RKO (cell line): ENCODE data around the gene PTH.

Experiments
- DNase-seq: peaks from one replicate; pipeline ENCODE4 v3.0.0-alpha.2; 2016; ENCODE audit warnings: low spot score

The PTH gene

GRCh38 chr11:13495929-13496328, at the start of gene PTH:
Gene PTH, minus strand, starts transcription at chr11:13495997. Its CDS starts 3,142 bp downstream, at chr11:13492855.
- DNase-seq: no peak

DNA sequence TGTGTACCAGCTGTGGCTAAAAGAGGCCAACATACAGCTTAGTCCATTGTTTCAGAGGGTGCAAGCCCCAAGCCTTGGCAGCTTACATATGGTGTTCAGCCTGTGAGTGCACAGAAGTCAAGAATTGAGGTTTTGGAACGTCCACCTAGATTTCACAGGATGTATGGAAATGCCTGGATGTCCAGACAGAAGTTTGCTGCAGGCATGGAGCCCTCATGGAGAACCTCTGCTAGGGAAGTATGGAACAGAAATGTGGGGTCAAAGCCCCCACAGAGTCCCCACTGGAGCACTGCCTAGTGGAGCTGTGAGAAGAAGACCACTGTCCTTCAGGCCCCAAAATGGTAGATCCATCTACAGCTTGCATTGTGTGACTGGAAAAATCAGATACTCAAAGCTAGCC, 42.2 kb upstream of the PTH start:
- no peak for DNase-seq

- peak; percentile 21 for DNase-seq
These were observed 40.0 kb upstream of the PTH start for GRCh38 chr11:13535819-13536218.

GRCh38 chr11:13534358-13534757, 38.6 kb upstream of the PTH start:
- no peak for DNase-seq

GRCh38 chr11:13525257-13525656, 29.5 kb upstream of the PTH start:
- DNase-seq: no peak

- DNase-seq: no peak
These were observed 7.6 kb upstream of the PTH start for GRCh38 chr11:13503393-13503792.

- DNase-seq: no peak
These were observed 6.7 kb upstream of the PTH start for GRCh38 chr11:13502492-13502891.

- no peak for DNase-seq
These were observed 1.7 kb downstream of the PTH start for GRCh38 chr11:13494051-13494450.

DNA sequence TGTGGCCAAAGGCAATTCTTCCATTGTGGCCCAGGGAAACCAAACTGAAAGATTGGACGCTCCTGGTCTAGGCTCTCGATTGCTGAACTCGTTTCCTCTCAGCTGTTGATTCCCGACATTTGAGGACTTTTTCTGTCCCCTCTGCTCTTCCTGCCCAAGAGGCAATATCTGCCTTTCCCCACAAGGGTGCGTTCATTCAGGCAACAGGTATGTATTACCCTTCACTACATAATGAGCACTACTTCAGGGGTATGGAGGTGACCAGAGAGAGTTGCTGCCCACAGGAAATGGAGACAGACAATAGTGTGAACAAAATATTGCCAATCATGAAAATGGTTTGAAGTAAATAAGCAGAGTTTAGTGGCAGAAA, 8.2 kb downstream of the PTH start:
- peak; percentile 26 for DNase-seq

GRCh38 chr11:13486926-13487660, 8.7 kb downstream of the PTH start:
- DNase-seq: no peak

DNA sequence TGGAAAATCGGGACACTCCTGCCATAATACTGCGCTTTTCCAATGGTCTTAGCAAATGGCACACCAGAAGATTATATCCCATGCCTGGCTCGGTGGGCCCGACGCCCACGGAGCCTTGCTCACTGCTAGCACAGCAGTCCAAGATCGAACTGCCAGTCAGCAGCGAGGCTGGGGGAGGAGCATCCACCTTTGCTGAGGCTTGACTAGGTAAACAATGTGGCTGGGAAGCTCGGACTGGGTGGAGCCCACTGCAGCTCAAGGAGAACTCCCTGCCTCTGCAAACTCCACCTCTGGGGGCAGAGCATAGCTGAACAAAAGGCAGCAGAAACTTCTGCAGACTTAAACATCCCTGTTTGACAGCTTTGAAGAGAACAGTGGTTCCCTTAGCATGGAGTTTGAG, 15.6 kb downstream of the PTH start:
- no peak for DNase-seq

GRCh38 chr11:13479688-13480087, 16.1 kb downstream of the PTH start:
- no peak for DNase-seq

DNA sequence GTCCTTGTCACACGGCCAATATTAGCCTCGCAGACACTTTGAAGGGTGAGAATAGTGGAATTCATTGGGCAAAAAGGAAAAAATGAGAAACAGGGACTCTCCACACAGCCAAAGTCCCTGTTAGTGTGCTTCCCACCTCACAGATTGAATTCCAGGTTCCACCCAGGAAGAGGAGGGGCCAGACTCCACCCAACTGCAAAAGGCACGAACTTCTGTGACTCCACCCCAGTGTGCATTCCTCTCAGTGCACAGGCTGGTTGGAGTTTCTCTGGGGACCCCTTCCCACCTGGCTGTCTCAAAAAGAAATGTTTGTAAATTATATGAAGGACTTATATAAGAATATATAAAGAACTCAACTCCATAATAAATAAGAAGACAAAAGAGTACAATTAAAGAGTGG, 20.7 kb downstream of the PTH start:
- DNase-seq: no peak

- DNase-seq: no peak
These were observed 22.6 kb downstream of the PTH start for GRCh38 chr11:13473013-13473722.

- DNase-seq: no peak
These were observed 27.0 kb downstream of the PTH start for GRCh38 chr11:13468750-13469149.

DNA sequence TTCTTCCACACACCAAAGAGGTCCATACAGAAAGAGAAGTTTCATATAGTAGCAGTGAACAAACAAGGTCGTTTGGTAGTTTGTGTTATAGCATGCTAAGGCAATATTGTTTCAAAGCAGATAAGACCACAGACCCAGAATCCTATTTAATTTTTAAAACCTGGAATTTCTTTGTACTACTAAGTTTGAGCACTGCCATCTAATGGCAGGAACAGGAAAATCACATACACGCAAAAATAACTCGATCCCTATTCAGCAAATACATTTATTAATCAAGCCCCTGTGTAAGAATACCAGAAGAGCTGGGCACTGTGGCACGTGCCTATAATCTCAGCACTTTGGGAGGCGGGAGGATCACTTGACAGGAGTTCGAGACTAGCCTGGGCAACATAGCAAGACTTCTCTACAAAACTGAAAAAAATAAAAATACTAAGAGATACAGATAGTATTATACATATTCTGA, 29.9 kb downstream of the PTH start:
- DNase-seq: peak; percentile 80

- no peak for DNase-seq
These were observed 32.0 kb downstream of the PTH start for GRCh38 chr11:13463779-13464290.

DNA sequence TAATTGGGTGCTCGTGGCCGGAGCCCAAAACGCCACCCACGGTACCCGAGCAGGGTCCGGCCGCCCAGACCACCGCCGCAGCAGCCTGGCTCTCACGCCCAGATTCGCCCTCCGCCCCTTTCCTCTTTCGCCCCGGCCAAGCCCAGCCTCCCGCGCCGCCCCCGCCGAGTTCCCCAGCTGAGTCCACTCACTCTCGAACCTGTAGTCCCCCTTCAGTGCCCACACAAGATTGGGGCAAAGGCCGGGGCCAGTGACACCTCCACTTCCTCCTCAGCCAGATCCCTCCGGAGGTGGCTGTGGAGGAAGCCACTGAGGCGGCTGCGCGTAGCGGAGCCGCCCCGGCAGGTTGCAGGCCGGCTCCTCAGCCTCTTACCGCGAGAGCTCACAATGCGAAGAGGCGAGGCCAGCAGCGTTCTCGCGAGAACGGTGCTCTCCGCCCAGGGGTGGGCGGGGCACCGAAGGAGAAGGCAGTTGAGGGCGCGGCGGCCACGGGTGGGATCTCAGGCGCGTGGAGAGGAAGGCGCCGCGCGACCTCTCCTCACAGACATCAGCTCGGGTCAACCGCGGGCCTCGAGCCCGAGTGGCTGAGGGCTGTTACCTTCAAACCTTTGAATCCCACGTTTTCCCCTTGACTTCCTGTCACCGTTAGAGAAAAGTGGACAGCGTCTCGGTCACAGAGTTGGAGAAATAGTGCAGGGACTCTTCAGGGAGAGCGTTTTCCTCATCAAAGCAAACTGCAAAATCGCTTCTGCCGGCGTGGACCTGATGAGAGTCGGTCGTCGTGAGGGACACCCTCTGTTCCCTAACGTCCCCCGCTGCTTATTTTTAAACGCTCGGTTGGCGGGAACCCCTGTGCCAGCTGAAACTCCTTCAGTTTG, 32.7 kb downstream of the PTH start, which contains the start of gene BTBD10:
TSS of gene BTBD10 (minus strand) at position 322 of the 878 bp plus-strand sequence. CDS start 18,098 bp downstream, outside the sequence.
- peak; percentile 95 for DNase-seq

GRCh38 chr11:13462311-13462900, 33.4 kb downstream of the PTH start:
- DNase-seq: peak; percentile 94

DNA sequence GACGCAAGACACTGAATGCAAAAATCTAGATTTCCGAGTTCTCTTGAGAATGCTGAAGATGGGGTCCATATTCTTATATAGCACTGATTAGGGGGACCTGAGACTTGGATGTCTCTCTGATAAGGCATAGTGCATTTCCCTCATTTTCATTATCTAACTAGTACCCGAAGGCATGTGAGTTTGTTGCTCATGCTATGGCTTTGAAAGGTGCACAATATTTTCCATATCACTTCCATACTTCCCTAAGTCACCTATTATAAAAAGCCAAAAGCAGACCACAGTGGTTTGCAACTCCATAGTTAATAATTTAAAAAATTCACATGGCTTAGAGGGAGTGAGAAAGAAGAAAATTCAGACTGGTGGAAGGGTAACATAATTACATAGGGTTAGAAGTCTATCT, 34.5 kb downstream of the PTH start:
- DNase-seq: peak; percentile 53

DNA sequence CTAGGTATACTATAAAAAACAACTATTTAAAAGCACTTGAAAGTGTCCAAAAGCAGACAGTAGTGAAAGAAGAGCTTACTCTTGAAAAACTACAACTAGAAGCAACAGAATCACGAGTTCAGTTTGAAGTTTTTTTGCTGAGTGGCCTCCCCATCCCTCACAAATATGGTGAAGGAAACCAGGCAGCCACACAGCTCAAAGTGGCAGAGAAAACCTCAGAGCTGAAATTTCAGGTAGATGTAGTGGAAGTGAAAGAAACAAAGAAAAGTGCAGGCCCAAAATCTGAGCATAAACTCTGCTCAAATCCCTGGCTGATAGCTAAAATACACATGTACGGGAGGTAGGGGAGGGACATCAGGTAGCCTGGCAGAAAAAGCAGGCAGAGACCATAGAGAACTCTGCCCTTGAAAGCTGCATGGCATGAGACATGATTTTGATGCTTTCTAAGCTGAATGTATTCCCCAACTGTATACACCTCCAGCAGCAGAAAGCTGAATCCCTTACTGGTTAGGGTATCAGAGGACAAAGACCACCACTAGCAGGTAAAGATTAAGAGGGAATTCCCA, 44.9 kb downstream of the PTH start:
- DNase-seq: no peak
